SK-N-SH (cell line): ENCODE measurements around the gene ECI1. TPM values are rescaled to one million over a fixed set of nuclear protein-coding genes. Genes with fewer than 3 reads are reported as not detected.
A peak's percentile ranks its signal among the peaks of the same experiment; 100 is the strongest.

Experiments used
- CTCF ChIA-PET: fragments of 300-600, 350-600 bp; formaldehyde crosslinking; extraction: SDS; loops from one replicate; lab custom pipeline; 2021; lab: Yijun Ruan, JAX
- POLR2A ChIA-PET: fragments of 350-600 bp; sonication (Branson Sonifier 250); formaldehyde crosslinking; extraction: SDS; loops from one replicate; lab custom pipeline; 2020; ENCODE audit warnings: antibody characterized with exemption, inconsistent platforms; lab: Yijun Ruan, JAX
- DNase-seq: peaks from one replicate; pipeline ENCODE4 v3.0.0; 2012
- H2AFZ ChIP-seq: fragments of 200-600 bp; sonication (generic); 2 replicates; pipeline ENCODE4 v1.8.1; 2016; ENCODE audit warnings: antibody characterized with exemption, mild to moderate bottlenecking, low read depth
- H3F3A ChIP-seq: fragments of 200-600 bp; sonication (generic); replicated peaks from 2 replicates; pipeline ENCODE3; 2016; ENCODE audit warnings: antibody characterized with exemption, mild to moderate bottlenecking; ENCODE audit not compliant: insufficient read depth
- H3K27ac ChIP-seq, 2 experiments: fragments of 200-500 bp in 1 of 2; fragments of 200-600 bp in 1 of 2; sonication (Bioruptor generic) in 1 of 2; sonication (generic), shearing (Covaris generic) in 1 of 2; 2 replicates each; pipeline versions ENCODE4 v1.5.1 to v1.6.1; 2014 to 2016; ENCODE audit warnings: low read depth in 2 of 2, inconsistent platforms in 1 of 2, low read length in 1 of 2, mild to moderate bottlenecking in 1 of 2, mixed read lengths in 1 of 2
- H3K27me3 ChIP-seq: fragments of 200-600 bp; sonication (generic), shearing (Covaris generic); 2 replicates; pipeline ENCODE4 v1.6.1; 2016; ENCODE audit warnings: mixed run types; ENCODE audit not compliant: insufficient read depth
- H3K36me3 ChIP-seq, 2 experiments: fragments of 200-500 bp in 1 of 2; fragments of 200-600 bp in 1 of 2; sonication (Bioruptor generic) in 1 of 2; sonication (generic) in 1 of 2; replicated peaks in 1 of 2; 2 replicates each; pipeline versions ENCODE3 to v1.5.1; 2014 to 2016; ENCODE audit warnings: low read length in 1 of 2, mild to moderate bottlenecking in 1 of 2; ENCODE audit not compliant: insufficient read depth in 2 of 2, control insufficient read depth in 1 of 2
- H3K4me1 ChIP-seq, 2 experiments: fragments of 200-500 bp in 1 of 2; fragments of 200-600 bp in 1 of 2; sonication (Bioruptor generic) in 1 of 2; sonication (generic), shearing (Covaris generic) in 1 of 2; 2 replicates each; pipeline versions ENCODE4 v1.5.1 to v1.6.1; 2014 to 2016; ENCODE audit warnings: low read depth in 1 of 2, low read length in 1 of 2, mixed run types in 1 of 2; ENCODE audit not compliant: insufficient read depth in 2 of 2, control insufficient read depth in 1 of 2
- H3K4me2 ChIP-seq: fragments of 200-600 bp; sonication (generic), shearing (Covaris generic); 2 replicates; pipeline ENCODE4 v1.6.1; 2017; ENCODE audit warnings: mixed run types
- H3K4me3 ChIP-seq, 2 experiments: fragments of 200-500 bp in 1 of 2; fragments of 200-600 bp in 1 of 2; sonication (Bioruptor generic) in 1 of 2; sonication (generic), shearing (Covaris generic) in 1 of 2; 2 replicates each; pipeline versions ENCODE4 v1.5.1 to v1.8.1; 2014 to 2016; ENCODE audit warnings: low read depth in 2 of 2, inconsistent platforms in 1 of 2, low read length in 1 of 2, mild to moderate bottlenecking in 1 of 2, mixed read lengths in 1 of 2, moderate library complexity in 1 of 2
- H3K79me2 ChIP-seq: fragments of 200-600 bp; sonication (generic); 2 replicates; pipeline ENCODE4 v1.8.1; 2017; ENCODE audit warnings: mild to moderate bottlenecking; ENCODE audit not compliant: insufficient read depth
- H3K9ac ChIP-seq: fragments of 200-600 bp; sonication (generic); 2 replicates; pipeline ENCODE4 v1.6.1; 2017; ENCODE audit warnings: mixed run types
- H3K9me2 ChIP-seq: fragments of 200-600 bp; sonication (generic); 2 replicates; pipeline ENCODE4 v1.6.1; 2017; ENCODE audit warnings: mixed run types
- H3K9me3 ChIP-seq: fragments of 200-600 bp; sonication (generic); 2 replicates; pipeline ENCODE4 v1.6.1; 2017; ENCODE audit warnings: mixed run types, mild to moderate bottlenecking, moderate library complexity
- H4K20me1 ChIP-seq: fragments of 200-600 bp; sonication (generic); 2 replicates; pipeline ENCODE4 v1.6.1; 2017; ENCODE audit warnings: mild to moderate bottlenecking, mixed run types; ENCODE audit not compliant: insufficient read depth
- ELF1 ChIP-seq: IDR thresholded peaks from 2 replicates; pipeline ENCODE4 v1.4.0; 2012
- EP300 ChIP-seq, 2 experiments: IDR thresholded peaks; 2 replicates each; pipeline versions ENCODE4 v1.4.0 to v1.6.1; 2012; ENCODE audit warnings: borderline replicate concordance in 1 of 2, low read depth in 1 of 2, low read length in 1 of 2
- FOSL2 ChIP-seq: IDR thresholded peaks from 2 replicates; pipeline ENCODE4 v1.4.0; 2012; ENCODE audit warnings: low read depth, mild to moderate bottlenecking, moderate library complexity, borderline replicate concordance
- GABPA ChIP-seq: IDR thresholded peaks from 2 replicates; pipeline ENCODE4 v1.4.0; 2012; ENCODE audit warnings: low read depth, mild to moderate bottlenecking
- GATA2 ChIP-seq: sonication (generic); formaldehyde crosslinking; IDR thresholded peaks from 2 replicates; pipeline ENCODE4 v1.5.0; 2020; ENCODE audit warnings: mild to moderate bottlenecking, missing genetic modification reagents
- MXI1 ChIP-seq: IDR thresholded peaks from 2 replicates; pipeline ENCODE4 v1.6.1; 2012; ENCODE audit warnings: mild to moderate bottlenecking, low read depth, low read length, improper control_type of control experiment
- POLR2AphosphoS5 ChIP-seq: IDR thresholded peaks from 2 replicates; pipeline ENCODE4 v1.6.1; 2012; ENCODE audit warnings: low read depth, low read length
- RCOR1 ChIP-seq: fragments of 150-350 bp; IDR thresholded peaks from 2 replicates; pipeline ENCODE4 v1.6.1; 2017; ENCODE audit warnings: antibody characterized with exemption, low read length
- SIN3A ChIP-seq: IDR thresholded peaks from 2 replicates; pipeline ENCODE4 v1.6.1; 2012; ENCODE audit warnings: low read depth, mild to moderate bottlenecking, low read length, moderate library complexity, borderline replicate concordance
- TCF12 ChIP-seq: IDR thresholded peaks from 2 replicates; pipeline ENCODE4 v1.4.0; 2012
- TEAD4 ChIP-seq: IDR thresholded peaks from 2 replicates; pipeline ENCODE4 v1.4.0; 2012; ENCODE audit warnings: mild to moderate bottlenecking, borderline replicate concordance; ENCODE audit not compliant: insufficient read depth
- whole genome bisulfite sequencing: methylation state at CpG from one replicate; pipeline ENCODE4 v1.1.6; 2017; ENCODE audit warnings: low lambda C conversion rate; 5-methylcytosine and 5-hydroxymethylcytosine counted together
- polyA plus RNA-seq, 3 experiments: library from polyadenylated mRNA; depleted of rRNA; stranded (reverse); fragments of >200 nt; gene quantifications; 2 replicates each; pipeline ENCODE4 v1.2.3, GENCODE V29; 2012
- TF ChIP-seq, protein P1 (sequence below): IDR thresholded peaks from 2 replicates; pipeline ENCODE4 v1.6.1; 2012; ENCODE audit warnings: mild to moderate bottlenecking, low read depth, low read length, moderate library complexity
- TF ChIP-seq, protein P2 (sequence below): IDR thresholded peaks from 2 replicates; pipeline ENCODE4 v1.4.0; 2012; ENCODE audit warnings: low read depth
- TF ChIP-seq, protein P3 (sequence below): fragments of 200-600 bp; sonication (generic); IDR thresholded peaks from 2 replicates; pipeline ENCODE4 v1.6.1; 2017; ENCODE audit warnings: antibody characterized with exemption, mild to moderate bottlenecking, moderate library complexity

Gene ECI1
- polyA plus RNA-seq, 1 of the 3 experiments (the other 2 are of a cell fraction) = 61.8 TPM

DNA sequence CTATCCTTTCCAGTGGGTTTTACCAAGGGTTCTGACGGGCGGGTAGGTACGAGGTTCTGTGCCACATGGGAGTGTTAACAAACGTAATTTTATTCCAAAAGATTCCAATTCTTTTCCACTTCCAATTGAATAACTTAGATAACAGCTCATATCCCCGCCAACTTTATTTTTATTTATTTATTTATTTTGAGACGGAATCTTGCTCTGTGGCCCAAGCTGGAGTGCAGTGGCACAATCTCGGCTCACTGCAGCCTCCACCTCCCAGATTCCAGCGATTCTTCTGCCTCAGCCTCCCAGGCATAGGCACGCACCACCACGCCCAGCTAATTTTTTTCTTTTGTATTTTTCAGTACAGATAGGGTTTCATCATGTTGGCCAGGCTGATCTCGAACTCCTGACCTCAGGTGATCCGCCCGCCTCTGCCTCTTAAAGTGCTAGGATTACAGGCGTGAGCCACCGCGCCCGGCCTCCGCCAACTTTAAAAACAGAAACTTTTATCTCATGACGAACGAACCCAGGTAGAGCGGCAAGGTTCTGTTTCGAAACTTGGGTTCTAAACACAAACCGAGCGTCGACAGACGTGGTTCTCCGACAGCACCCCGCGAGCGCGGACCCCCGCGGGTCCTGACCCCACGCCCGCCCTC lies 613 bp downstream of the ECI1 start:
- peak overlapping the region; percentile 72 for H3K9ac ChIP-seq
- TF ChIP-seq GATA2 (CRISPR knock-in tag) (no peak), POLR2AphosphoS5 (no peak), ELF1 (no peak), FOSL2 (no peak), TEAD4 (no peak), EP300 (IDR thresholded peaks at IDR 0.05; ENCODE audit: borderline replicate concordance in 1 of 2, low read depth in 1 of 2, low read length in 1 of 2) (no peak), TCF12 (no peak), MXI1 (no peak), SIN3A (no peak), GABPA (no peak), RCOR1 (no peak)
- TF ChIP-seq, protein P1, sequence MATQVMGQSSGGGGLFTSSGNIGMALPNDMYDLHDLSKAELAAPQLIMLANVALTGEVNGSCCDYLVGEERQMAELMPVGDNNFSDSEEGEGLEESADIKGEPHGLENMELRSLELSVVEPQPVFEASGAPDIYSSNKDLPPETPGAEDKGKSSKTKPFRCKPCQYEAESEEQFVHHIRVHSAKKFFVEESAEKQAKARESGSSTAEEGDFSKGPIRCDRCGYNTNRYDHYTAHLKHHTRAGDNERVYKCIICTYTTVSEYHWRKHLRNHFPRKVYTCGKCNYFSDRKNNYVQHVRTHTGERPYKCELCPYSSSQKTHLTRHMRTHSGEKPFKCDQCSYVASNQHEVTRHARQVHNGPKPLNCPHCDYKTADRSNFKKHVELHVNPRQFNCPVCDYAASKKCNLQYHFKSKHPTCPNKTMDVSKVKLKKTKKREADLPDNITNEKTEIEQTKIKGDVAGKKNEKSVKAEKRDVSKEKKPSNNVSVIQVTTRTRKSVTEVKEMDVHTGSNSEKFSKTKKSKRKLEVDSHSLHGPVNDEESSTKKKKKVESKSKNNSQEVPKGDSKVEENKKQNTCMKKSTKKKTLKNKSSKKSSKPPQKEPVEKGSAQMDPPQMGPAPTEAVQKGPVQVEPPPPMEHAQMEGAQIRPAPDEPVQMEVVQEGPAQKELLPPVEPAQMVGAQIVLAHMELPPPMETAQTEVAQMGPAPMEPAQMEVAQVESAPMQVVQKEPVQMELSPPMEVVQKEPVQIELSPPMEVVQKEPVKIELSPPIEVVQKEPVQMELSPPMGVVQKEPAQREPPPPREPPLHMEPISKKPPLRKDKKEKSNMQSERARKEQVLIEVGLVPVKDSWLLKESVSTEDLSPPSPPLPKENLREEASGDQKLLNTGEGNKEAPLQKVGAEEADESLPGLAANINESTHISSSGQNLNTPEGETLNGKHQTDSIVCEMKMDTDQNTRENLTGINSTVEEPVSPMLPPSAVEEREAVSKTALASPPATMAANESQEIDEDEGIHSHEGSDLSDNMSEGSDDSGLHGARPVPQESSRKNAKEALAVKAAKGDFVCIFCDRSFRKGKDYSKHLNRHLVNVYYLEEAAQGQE = no peak
- TF ChIP-seq, protein P2, sequence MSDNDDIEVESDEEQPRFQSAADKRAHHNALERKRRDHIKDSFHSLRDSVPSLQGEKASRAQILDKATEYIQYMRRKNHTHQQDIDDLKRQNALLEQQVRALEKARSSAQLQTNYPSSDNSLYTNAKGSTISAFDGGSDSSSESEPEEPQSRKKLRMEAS = no peak
- TF ChIP-seq, protein P3, sequence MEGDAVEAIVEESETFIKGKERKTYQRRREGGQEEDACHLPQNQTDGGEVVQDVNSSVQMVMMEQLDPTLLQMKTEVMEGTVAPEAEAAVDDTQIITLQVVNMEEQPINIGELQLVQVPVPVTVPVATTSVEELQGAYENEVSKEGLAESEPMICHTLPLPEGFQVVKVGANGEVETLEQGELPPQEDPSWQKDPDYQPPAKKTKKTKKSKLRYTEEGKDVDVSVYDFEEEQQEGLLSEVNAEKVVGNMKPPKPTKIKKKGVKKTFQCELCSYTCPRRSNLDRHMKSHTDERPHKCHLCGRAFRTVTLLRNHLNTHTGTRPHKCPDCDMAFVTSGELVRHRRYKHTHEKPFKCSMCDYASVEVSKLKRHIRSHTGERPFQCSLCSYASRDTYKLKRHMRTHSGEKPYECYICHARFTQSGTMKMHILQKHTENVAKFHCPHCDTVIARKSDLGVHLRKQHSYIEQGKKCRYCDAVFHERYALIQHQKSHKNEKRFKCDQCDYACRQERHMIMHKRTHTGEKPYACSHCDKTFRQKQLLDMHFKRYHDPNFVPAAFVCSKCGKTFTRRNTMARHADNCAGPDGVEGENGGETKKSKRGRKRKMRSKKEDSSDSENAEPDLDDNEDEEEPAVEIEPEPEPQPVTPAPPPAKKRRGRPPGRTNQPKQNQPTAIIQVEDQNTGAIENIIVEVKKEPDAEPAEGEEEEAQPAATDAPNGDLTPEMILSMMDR = no peak
- 12% methylated on average over 28 of the region's 35 CpGs for WGBS
- peak overlapping the region; percentile 89 for H3K4me2 ChIP-seq
- peak overlapping the region; percentile 50 to 81 for H3K4me3 ChIP-seq
- H3K36me3 ChIP-seq = peaks cover 25 to 36% of the 10 kb centered on the region in 2 experiments
- H3K9me3 ChIP-seq = no peaks in the 10 kb centered on the region
- H4K20me1 ChIP-seq = peaks cover 13% of the 10 kb centered on the region; the same call in 1 of the 2 replicates
- H3K79me2 ChIP-seq = peaks cover 49% of the 10 kb centered on the region
- peak overlapping the region; percentile 75; the same call in 1 of the 2 replicates for H2AFZ ChIP-seq
- CTCF ChIA-PET = interaction anchor here (0.7 to 3.5 kb wide), 20 partner anchors 9 to 251 kb away, joined by 3 to 33 read pairs (median 6); partner anchors contain the start of genes ABCA3, CASKIN1, DNASE1L2 and MLST8
- POLR2A ChIA-PET = interaction anchor here (0.6 to 1.8 kb wide), 10 partner anchors 9 to 286 kb away, joined by 3 to 8 read pairs (median 4); partner anchors contain the start of genes RPS2 and TRAF7
- peaks cover 37% of the 10 kb centered on the region for H3F3A ChIP-seq
- peaks cover 7 to 13% of the 10 kb centered on the region in 2 experiments; a peak in 1 of 4 replicates for H3K4me1 ChIP-seq
- H3K27me3 ChIP-seq = no peaks in the 10 kb centered on the region
- no peaks in the 10 kb centered on the region for H3K9me2 ChIP-seq
- DNase-seq = no peak
- peak overlapping the region; percentile 66 to 73 for H3K27ac ChIP-seq
